Liver (tissue), 3 donors: ENCODE data around the gene TYMS.

Experiments
- EGR1 ChIP-seq, 2 donors: IDR thresholded peaks; 2 replicates each; pipeline ENCODE4 v1.6.1; 2016 to 2018; ENCODE audit warnings: antibody characterized with exemption in 2 of 2, low read depth in 2 of 2
- FOXA1 ChIP-seq: IDR thresholded peaks from 2 replicates; pipeline ENCODE4 v1.6.1; 2016; ENCODE audit warnings: antibody characterized with exemption
- GABPA ChIP-seq, 2 donors: IDR thresholded peaks in 1 of 2; conservative IDR thresholded peaks in 1 of 2; 2 replicates each; pipeline ENCODE4 v1.6.1; 2016; ENCODE audit warnings: antibody characterized with exemption in 2 of 2, mild to moderate bottlenecking in 1 of 2, moderate library complexity in 1 of 2
- JUND ChIP-seq, 2 donors: IDR thresholded peaks; 2 replicates each; pipeline ENCODE4 v1.6.1; 2016; ENCODE audit warnings: antibody characterized with exemption in 2 of 2
- NR2F2 ChIP-seq: IDR thresholded peaks from 2 replicates; pipeline ENCODE4 v1.6.1; 2016; ENCODE audit warnings: antibody characterized with exemption
- RAD21 ChIP-seq, 2 donors: IDR thresholded peaks; 2 replicates each; pipeline ENCODE4 v1.6.1; 2016; ENCODE audit warnings: antibody characterized with exemption in 2 of 2, mild to moderate bottlenecking in 2 of 2
- SP1 ChIP-seq: IDR thresholded peaks from 2 replicates; pipeline ENCODE4 v1.6.1; 2018; ENCODE audit warnings: antibody characterized with exemption, mild to moderate bottlenecking
- TAF1 ChIP-seq: conservative IDR thresholded peaks from 2 replicates; pipeline ENCODE4 v1.6.1; 2016; ENCODE audit warnings: antibody characterized with exemption, mild to moderate bottlenecking
- YY1 ChIP-seq: IDR thresholded peaks from 2 replicates; pipeline ENCODE4 v1.6.1; 2016; ENCODE audit warnings: antibody characterized with exemption, mild to moderate bottlenecking
- TF ChIP-seq, protein P1 (sequence below): IDR thresholded peaks from 2 replicates; pipeline ENCODE4 v1.6.1; 2016; ENCODE audit warnings: antibody characterized with exemption
- TF ChIP-seq, protein P2 (sequence below): fragments of 150-350 bp; IDR thresholded peaks from 2 replicates; pipeline ENCODE4 v1.5.1; 2017; ENCODE audit warnings: improper control_type of control experiment, low read depth, low read length; ENCODE audit not compliant: missing input control
- TF ChIP-seq, protein P3 (sequence below): IDR thresholded peaks from 2 replicates; pipeline ENCODE4 v1.6.1; 2016; ENCODE audit warnings: antibody characterized with exemption
- TF ChIP-seq, protein P4 (sequence below): IDR thresholded peaks from 2 replicates; pipeline ENCODE4 v1.6.1; 2016; ENCODE audit warnings: antibody characterized with exemption
- TF ChIP-seq, protein P5 (sequence below): IDR thresholded peaks from 2 replicates; pipeline ENCODE4 v1.6.1; 2016; ENCODE audit warnings: antibody characterized with exemption, mild to moderate bottlenecking
- donor health status: healthy.
- donor health status: healthy.

DNA sequence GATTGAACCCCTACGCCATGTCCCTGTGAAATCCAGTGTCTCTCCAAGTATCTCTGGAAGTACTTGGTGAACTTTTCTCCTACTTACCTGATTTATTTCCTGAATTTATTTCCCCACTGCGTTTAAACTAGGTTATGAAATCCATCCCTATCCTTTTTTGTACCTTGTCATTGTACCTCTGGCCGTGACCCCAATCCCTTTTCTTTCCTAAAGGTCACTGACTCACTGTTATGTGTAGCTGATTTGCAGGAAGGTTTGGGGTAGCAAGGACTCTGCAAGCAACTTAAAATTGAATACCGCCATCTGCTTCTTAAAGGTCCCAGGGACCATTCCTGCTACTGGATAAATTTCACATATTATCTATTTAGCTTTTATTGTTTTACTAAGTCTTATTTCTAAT, 59.5 kb downstream of the TYMS start:
- TF ChIP-seq, protein P1, sequence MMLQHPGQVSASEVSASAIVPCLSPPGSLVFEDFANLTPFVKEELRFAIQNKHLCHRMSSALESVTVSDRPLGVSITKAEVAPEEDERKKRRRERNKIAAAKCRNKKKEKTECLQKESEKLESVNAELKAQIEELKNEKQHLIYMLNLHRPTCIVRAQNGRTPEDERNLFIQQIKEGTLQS = no peak
- TF ChIP-seq, protein P2, sequence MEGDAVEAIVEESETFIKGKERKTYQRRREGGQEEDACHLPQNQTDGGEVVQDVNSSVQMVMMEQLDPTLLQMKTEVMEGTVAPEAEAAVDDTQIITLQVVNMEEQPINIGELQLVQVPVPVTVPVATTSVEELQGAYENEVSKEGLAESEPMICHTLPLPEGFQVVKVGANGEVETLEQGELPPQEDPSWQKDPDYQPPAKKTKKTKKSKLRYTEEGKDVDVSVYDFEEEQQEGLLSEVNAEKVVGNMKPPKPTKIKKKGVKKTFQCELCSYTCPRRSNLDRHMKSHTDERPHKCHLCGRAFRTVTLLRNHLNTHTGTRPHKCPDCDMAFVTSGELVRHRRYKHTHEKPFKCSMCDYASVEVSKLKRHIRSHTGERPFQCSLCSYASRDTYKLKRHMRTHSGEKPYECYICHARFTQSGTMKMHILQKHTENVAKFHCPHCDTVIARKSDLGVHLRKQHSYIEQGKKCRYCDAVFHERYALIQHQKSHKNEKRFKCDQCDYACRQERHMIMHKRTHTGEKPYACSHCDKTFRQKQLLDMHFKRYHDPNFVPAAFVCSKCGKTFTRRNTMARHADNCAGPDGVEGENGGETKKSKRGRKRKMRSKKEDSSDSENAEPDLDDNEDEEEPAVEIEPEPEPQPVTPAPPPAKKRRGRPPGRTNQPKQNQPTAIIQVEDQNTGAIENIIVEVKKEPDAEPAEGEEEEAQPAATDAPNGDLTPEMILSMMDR = no peak
- TF ChIP-seq SP1 = no peak
- TF ChIP-seq, protein P3, sequence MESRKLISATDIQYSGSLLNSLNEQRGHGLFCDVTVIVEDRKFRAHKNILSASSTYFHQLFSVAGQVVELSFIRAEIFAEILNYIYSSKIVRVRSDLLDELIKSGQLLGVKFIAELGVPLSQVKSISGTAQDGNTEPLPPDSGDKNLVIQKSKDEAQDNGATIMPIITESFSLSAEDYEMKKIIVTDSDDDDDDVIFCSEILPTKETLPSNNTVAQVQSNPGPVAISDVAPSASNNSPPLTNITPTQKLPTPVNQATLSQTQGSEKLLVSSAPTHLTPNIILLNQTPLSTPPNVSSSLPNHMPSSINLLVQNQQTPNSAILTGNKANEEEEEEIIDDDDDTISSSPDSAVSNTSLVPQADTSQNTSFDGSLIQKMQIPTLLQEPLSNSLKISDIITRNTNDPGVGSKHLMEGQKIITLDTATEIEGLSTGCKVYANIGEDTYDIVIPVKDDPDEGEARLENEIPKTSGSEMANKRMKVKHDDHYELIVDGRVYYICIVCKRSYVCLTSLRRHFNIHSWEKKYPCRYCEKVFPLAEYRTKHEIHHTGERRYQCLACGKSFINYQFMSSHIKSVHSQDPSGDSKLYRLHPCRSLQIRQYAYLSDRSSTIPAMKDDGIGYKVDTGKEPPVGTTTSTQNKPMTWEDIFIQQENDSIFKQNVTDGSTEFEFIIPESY = peak; percentile 31
- TF ChIP-seq TAF1 = no peak
- TF ChIP-seq, protein P4, sequence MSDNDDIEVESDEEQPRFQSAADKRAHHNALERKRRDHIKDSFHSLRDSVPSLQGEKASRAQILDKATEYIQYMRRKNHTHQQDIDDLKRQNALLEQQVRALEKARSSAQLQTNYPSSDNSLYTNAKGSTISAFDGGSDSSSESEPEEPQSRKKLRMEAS = peak; percentile 17
- no peak for TF ChIP-seq FOXA1
- TF ChIP-seq GABPA (IDR thresholded peaks at IDR 0.05 in 1 of 2, conservative IDR thresholded peaks at IDR 0.05 in 1 of 2) = no peak
- TF ChIP-seq, protein P5, sequence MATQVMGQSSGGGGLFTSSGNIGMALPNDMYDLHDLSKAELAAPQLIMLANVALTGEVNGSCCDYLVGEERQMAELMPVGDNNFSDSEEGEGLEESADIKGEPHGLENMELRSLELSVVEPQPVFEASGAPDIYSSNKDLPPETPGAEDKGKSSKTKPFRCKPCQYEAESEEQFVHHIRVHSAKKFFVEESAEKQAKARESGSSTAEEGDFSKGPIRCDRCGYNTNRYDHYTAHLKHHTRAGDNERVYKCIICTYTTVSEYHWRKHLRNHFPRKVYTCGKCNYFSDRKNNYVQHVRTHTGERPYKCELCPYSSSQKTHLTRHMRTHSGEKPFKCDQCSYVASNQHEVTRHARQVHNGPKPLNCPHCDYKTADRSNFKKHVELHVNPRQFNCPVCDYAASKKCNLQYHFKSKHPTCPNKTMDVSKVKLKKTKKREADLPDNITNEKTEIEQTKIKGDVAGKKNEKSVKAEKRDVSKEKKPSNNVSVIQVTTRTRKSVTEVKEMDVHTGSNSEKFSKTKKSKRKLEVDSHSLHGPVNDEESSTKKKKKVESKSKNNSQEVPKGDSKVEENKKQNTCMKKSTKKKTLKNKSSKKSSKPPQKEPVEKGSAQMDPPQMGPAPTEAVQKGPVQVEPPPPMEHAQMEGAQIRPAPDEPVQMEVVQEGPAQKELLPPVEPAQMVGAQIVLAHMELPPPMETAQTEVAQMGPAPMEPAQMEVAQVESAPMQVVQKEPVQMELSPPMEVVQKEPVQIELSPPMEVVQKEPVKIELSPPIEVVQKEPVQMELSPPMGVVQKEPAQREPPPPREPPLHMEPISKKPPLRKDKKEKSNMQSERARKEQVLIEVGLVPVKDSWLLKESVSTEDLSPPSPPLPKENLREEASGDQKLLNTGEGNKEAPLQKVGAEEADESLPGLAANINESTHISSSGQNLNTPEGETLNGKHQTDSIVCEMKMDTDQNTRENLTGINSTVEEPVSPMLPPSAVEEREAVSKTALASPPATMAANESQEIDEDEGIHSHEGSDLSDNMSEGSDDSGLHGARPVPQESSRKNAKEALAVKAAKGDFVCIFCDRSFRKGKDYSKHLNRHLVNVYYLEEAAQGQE = no peak
- no peak for TF ChIP-seq YY1
- TF ChIP-seq RAD21 (IDR thresholded peaks at IDR 0.05) = no peak
- TF ChIP-seq NR2F2 = no peak
- peak in 1 of 2 donors; percentile 54 for TF ChIP-seq JUND (IDR thresholded peaks at IDR 0.05)
- no peak for TF ChIP-seq EGR1 (IDR thresholded peaks at IDR 0.05; ENCODE audit: low read depth in 2 of 2)
